ENCODE measurements around the gene ACTA1. TPM values are rescaled to one million over a fixed set of nuclear protein-coding genes. Genes with fewer than 3 reads are reported as not detected.

ACTA1 gene
- total RNA-seq, 1 experiment from 2014 or later: 0.80 TPM

DNA sequence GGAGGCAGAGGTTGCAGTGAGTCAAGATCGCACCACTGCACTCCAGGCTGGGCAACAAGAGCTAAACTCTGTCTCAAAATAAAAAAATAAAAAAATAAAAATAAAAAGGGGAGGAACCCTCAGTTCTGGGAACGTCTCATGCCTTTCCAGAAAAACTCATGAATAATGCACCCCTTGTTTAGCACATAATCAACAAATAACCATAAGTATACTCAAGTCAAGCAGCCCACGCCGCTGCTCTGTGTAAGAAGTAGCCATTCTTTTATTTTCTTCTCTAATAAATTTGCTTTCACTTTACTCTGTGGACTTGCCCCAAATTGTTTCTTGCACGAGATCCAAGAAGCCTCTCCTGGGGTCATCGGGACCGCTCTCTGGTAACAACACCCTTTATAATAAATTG, 14.5 kb upstream of the ACTA1 start:
- no peaks in the 10 kb centered on the region for H3K9me2 ChIP-seq (replicated peaks; ENCODE audit: low read length)
- H3K4me1 ChIP-seq (ENCODE audit: insufficient read depth, low read length): no peaks in the 10 kb centered on the region
- ATAC-seq: no peak
- intact Hi-C loops (cut with micrococcal nuclease): no loop called here
- H3K9me3 ChIP-seq (ENCODE audit: low read length): no peaks in the 10 kb centered on the region
- H3K9ac ChIP-seq (ENCODE audit: low read length): no peak overlapping the region
- BruUV-seq (replicated peaks): no TSS peak
- H3K4me3 ChIP-seq (ENCODE audit: low read length): no peak overlapping the region
- ChIA-PET POLR2A (ENCODE audit: unreplicated experiment) (no interaction called here), CTCF (no interaction called here)
- no peak overlapping the region for H2AFZ ChIP-seq (ENCODE audit: low read length)
- H3K79me2 ChIP-seq (ENCODE audit: low read length): no peaks in the 10 kb centered on the region
- no peaks in the 10 kb centered on the region for H3K27me3 ChIP-seq (ENCODE audit: low read length)
- peaks cover 29% of the 10 kb centered on the region for H3K36me3 ChIP-seq (ENCODE audit: low read depth, low read length)
- no peaks in the 10 kb centered on the region for H3F3A ChIP-seq (ENCODE audit: low read length, unreplicated experiment)
- no peak overlapping the region for H3K27ac ChIP-seq (ENCODE audit: low read length)
- TF ChIP-seq, protein P1, sequence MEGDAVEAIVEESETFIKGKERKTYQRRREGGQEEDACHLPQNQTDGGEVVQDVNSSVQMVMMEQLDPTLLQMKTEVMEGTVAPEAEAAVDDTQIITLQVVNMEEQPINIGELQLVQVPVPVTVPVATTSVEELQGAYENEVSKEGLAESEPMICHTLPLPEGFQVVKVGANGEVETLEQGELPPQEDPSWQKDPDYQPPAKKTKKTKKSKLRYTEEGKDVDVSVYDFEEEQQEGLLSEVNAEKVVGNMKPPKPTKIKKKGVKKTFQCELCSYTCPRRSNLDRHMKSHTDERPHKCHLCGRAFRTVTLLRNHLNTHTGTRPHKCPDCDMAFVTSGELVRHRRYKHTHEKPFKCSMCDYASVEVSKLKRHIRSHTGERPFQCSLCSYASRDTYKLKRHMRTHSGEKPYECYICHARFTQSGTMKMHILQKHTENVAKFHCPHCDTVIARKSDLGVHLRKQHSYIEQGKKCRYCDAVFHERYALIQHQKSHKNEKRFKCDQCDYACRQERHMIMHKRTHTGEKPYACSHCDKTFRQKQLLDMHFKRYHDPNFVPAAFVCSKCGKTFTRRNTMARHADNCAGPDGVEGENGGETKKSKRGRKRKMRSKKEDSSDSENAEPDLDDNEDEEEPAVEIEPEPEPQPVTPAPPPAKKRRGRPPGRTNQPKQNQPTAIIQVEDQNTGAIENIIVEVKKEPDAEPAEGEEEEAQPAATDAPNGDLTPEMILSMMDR (conservative IDR thresholded peaks at IDR 0.05; ENCODE audit: low read depth, low read length): no peak
- TF ChIP-seq EZH2phosphoT487 (IDR thresholded peaks at IDR 0.05; ENCODE audit: borderline replicate concordance, low read length) (no peak), EZH2 (IDR thresholded peaks at IDR 0.05; ENCODE audit: low read length, unreplicated experiment) (no peak)
- no peak overlapping the region for H3K4me2 ChIP-seq (ENCODE audit: low read length)
- H4K20me1 ChIP-seq (ENCODE audit: low read length): no peaks in the 10 kb centered on the region
- no peak for DNase-seq

- TF ChIP-seq, protein P1 (conservative IDR thresholded peaks at IDR 0.05; ENCODE audit: low read depth, low read length): no peak
- no peak for TF ChIP-seq EZH2phosphoT487 (IDR thresholded peaks at IDR 0.05; ENCODE audit: borderline replicate concordance, low read length)
- no peak for TF ChIP-seq EZH2 (IDR thresholded peaks at IDR 0.05; ENCODE audit: low read length, unreplicated experiment)
- Histone ChIP-seq H3K27me3 (ENCODE audit: low read length) (no peaks in the 10 kb centered on the region), H4K20me1 (ENCODE audit: low read length) (no peaks in the 10 kb centered on the region), H3K36me3 (ENCODE audit: low read depth, low read length) (peaks cover 34% of the 10 kb centered on the region), H3K9ac (ENCODE audit: low read length) (no peak overlapping the region), H3K4me2 (ENCODE audit: low read length) (no peak overlapping the region), H3K79me2 (ENCODE audit: low read length) (no peaks in the 10 kb centered on the region), H3K27ac (ENCODE audit: low read length) (no peak overlapping the region), H3K9me3 (ENCODE audit: low read length) (no peaks in the 10 kb centered on the region), H3K4me1 (ENCODE audit: insufficient read depth, low read length) (no peaks in the 10 kb centered on the region), H3F3A (ENCODE audit: low read length, unreplicated experiment) (no peaks in the 10 kb centered on the region), H3K4me3 (ENCODE audit: low read length) (no peak overlapping the region), H2AFZ (ENCODE audit: low read length) (no peak overlapping the region), H3K9me2 (replicated peaks; ENCODE audit: low read length) (no peaks in the 10 kb centered on the region)
- DNase-seq: no peak
- ChIA-PET POLR2A (ENCODE audit: unreplicated experiment) (no interaction called here), CTCF (no interaction called here)
- no peak for ATAC-seq
- intact Hi-C loops (cut with micrococcal nuclease): no loop called here
- no TSS peak for BruUV-seq (replicated peaks)
These were observed 13.9 kb upstream of the ACTA1 start for GRCh38 chr1:229447809-229448252.

DNA sequence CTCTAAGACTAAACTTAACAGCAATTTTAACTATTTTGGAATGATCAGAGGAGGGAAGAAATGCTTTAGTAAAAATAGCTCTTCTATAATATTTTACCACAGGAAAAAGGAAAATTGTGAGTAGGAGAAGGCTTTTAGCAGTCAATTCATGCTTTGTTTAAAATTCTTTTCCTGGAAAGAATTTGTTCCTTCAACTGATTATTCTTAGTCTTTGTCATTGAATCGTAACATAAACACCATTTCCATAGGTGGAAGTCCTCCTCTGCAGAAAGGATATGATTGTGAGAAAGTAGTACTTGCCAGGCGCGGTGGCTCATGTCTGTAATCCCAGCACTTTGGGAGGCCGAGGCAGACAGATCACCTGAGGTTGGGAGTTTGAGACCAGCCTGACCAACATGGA, 11.9 kb upstream of the ACTA1 start:
- intact Hi-C loops (cut with micrococcal nuclease): no loop called here
- Histone ChIP-seq H2AFZ (ENCODE audit: low read length) (no peak overlapping the region), H3K79me2 (ENCODE audit: low read length) (no peaks in the 10 kb centered on the region), H3K9me2 (replicated peaks; ENCODE audit: low read length) (no peaks in the 10 kb centered on the region), H3K4me2 (ENCODE audit: low read length) (no peak overlapping the region), H3K4me3 (ENCODE audit: low read length) (no peak overlapping the region), H3K9me3 (ENCODE audit: low read length) (no peaks in the 10 kb centered on the region), H3K9ac (ENCODE audit: low read length) (no peak overlapping the region), H3K27me3 (ENCODE audit: low read length) (no peaks in the 10 kb centered on the region), H3K4me1 (ENCODE audit: insufficient read depth, low read length) (peaks cover 12% of the 10 kb centered on the region), H3K27ac (ENCODE audit: low read length) (no peak overlapping the region), H4K20me1 (ENCODE audit: low read length) (no peaks in the 10 kb centered on the region), H3F3A (ENCODE audit: low read length, unreplicated experiment) (peaks cover 7% of the 10 kb centered on the region), H3K36me3 (ENCODE audit: low read depth, low read length) (peaks cover 26% of the 10 kb centered on the region)
- ATAC-seq (no peak), DNase-seq (no peak)
- CTCF ChIA-PET: no interaction called here
- BruUV-seq (replicated peaks): no TSS peak
- TF ChIP-seq, protein P1 (conservative IDR thresholded peaks at IDR 0.05; ENCODE audit: low read depth, low read length): no peak
- no peak for TF ChIP-seq EZH2 (IDR thresholded peaks at IDR 0.05; ENCODE audit: low read length, unreplicated experiment)
- TF ChIP-seq EZH2phosphoT487 (IDR thresholded peaks at IDR 0.05; ENCODE audit: borderline replicate concordance, low read length): no peak
- POLR2A ChIA-PET (ENCODE audit: unreplicated experiment): no interaction called here
